Mammary epithelial cell (primary cell): ENCODE data around the gene STAC.

Experiments
- CTCF ChIP-seq, 2 donors: IDR thresholded peaks in 1 of 2; conservative IDR thresholded peaks in 1 of 2; 2 replicates each; pipeline ENCODE4 v1.5.1; 2011 to 2012; ENCODE audit warnings: inconsistent platforms in 2 of 2, low read length in 2 of 2, mild to moderate bottlenecking in 2 of 2, control low read depth in 1 of 2, low read depth in 1 of 2; ENCODE audit not compliant: insufficient read depth in 1 of 2; ENCODE audit errors: extremely low read depth in 1 of 2
- EZH2 ChIP-seq: IDR thresholded peaks from 2 replicates; pipeline ENCODE4 v1.6.1; 2012; ENCODE audit warnings: low read length, inconsistent platforms, borderline replicate concordance

GRCh38 chr3:36489101-36489500 is 108.8 kb downstream of the STAC start:
- TF ChIP-seq EZH2 (no peak), CTCF (conservative IDR thresholded peaks at IDR 0.05 in 1 of 2, IDR thresholded peaks at IDR 0.05 in 1 of 2; ENCODE audit: extremely low read depth in 1 of 2, insufficient read depth in 1 of 2, low read depth in 1 of 2, low read length in 2 of 2) (no peak)
